Measurements from ENCODE around the gene BMP6. TPM values are rescaled to one million over a fixed set of nuclear protein-coding genes. Genes with fewer than 3 reads are reported as not detected.

The BMP6 gene
- total and polyA plus RNA-seq, 2 of the 4 experiments (the other 2 are of a cell fraction), result 0.18 to 0.19 TPM

- no peaks in the 10 kb centered on the region for H3K36me3 ChIP-seq (ENCODE audit: control insufficient read depth, insufficient read depth, low read length)
- no peak overlapping the region for H4K91ac ChIP-seq (ENCODE audit: insufficient read depth, low read depth, low read length)
- no CpG with 5 or more reads among the region's 11 CpGs for WGBS, 2 experiments (ENCODE audit: extremely low coverage in 2 of 2, insufficient read length in 1 of 2)
- no peak overlapping the region for H3K4me2 ChIP-seq (ENCODE audit: low read depth, low read length)
- TF ChIP-seq NFE2L2 (IDR thresholded peaks at IDR 0.05; ENCODE audit: low read depth, low read length) (no peak), SMC3 (IDR thresholded peaks at IDR 0.05; ENCODE audit: low read depth, low read length) (no peak), MXI1 (IDR thresholded peaks at IDR 0.05; ENCODE audit: borderline replicate concordance, low read depth, low read length) (no peak), CEBPB (IDR thresholded peaks at IDR 0.05; ENCODE audit: low read depth, low read length) (no peak), CHD1 (IDR thresholded peaks at IDR 0.05; ENCODE audit: low read depth, low read length) (no peak), MAFK (IDR thresholded peaks at IDR 0.05; ENCODE audit: low read depth, low read length) (no peak), RFX5 (IDR thresholded peaks at IDR 0.05; ENCODE audit: low read depth, low read length) (no peak), RCOR1 (IDR thresholded peaks at IDR 0.05; ENCODE audit: insufficient replicate concordance, low read length) (no peak), RAD21 (IDR thresholded peaks at IDR 0.05; ENCODE audit: low read length) (no peak)
- TF ChIP-seq, protein P1, sequence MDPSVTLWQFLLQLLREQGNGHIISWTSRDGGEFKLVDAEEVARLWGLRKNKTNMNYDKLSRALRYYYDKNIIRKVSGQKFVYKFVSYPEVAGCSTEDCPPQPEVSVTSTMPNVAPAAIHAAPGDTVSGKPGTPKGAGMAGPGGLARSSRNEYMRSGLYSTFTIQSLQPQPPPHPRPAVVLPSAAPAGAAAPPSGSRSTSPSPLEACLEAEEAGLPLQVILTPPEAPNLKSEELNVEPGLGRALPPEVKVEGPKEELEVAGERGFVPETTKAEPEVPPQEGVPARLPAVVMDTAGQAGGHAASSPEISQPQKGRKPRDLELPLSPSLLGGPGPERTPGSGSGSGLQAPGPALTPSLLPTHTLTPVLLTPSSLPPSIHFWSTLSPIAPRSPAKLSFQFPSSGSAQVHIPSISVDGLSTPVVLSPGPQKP (IDR thresholded peaks at IDR 0.05; ENCODE audit: borderline replicate concordance, low read depth, low read length), result no peak
- H2BK20ac ChIP-seq (ENCODE audit: low read depth, low read length), result no peak overlapping the region
- no peak overlapping the region for H2AK5ac ChIP-seq (ENCODE audit: low read depth, low read length)
- no peaks in the 10 kb centered on the region for H4K20me1 ChIP-seq (ENCODE audit: insufficient read depth, low read length)
- no peak for DNase-seq
- dilution Hi-C loops (cut with HindIII; ENCODE audit: low sequenced_read_pairs, unreplicated experiment), result no loop called here
- H3K18ac ChIP-seq (ENCODE audit: low read depth, low read length), result no peak overlapping the region
- H2BK5ac ChIP-seq (ENCODE audit: low read depth, low read length, poor library complexity, severe bottlenecking), result no peak overlapping the region
- H3K9me3 ChIP-seq (ENCODE audit: control insufficient read depth, insufficient read depth, low read length), result no peaks in the 10 kb centered on the region
- ChIA-PET POLR2A (ENCODE audit: unreplicated experiment) (no interaction called here), CTCF (no interaction called here)
- no peak overlapping the region for H3K4me3 ChIP-seq (ENCODE audit: insufficient read depth, low read depth, low read length)
- H3K23ac ChIP-seq (ENCODE audit: low read depth, low read length), result no peak overlapping the region
- no peak overlapping the region for H4K8ac ChIP-seq (ENCODE audit: low read depth in 2 of 2, low read length in 2 of 2)
- H2AFZ ChIP-seq (replicated peaks; ENCODE audit: low read length, poor library complexity), result no peak overlapping the region
- no peak overlapping the region for H3K14ac ChIP-seq (replicated peaks; ENCODE audit: low read depth, low read length)
- H3K27ac ChIP-seq (ENCODE audit: insufficient read depth, low read length), result no peak overlapping the region
- H2AK9ac ChIP-seq (replicated peaks; ENCODE audit: low read depth, low read length, poor library complexity), result no peak overlapping the region
- no TSS peak for BruUV-seq (replicated peaks)
- H3K9me1 ChIP-seq (ENCODE audit: insufficient read depth, low read length), result no peaks in the 10 kb centered on the region
- no peak overlapping the region for H3K56ac ChIP-seq (ENCODE audit: extremely low read depth, insufficient read depth, low read length)
- intact Hi-C loops (cut with micrococcal nuclease), result no loop called here
- H3K27me3 ChIP-seq (ENCODE audit: control insufficient read depth, insufficient read depth, low read length), result peaks cover 1% of the 10 kb centered on the region
- no peak for ATAC-seq (ENCODE audit: low read depth)
- no peak overlapping the region for H4K5ac ChIP-seq (ENCODE audit: low read depth, low read length)
- no peaks in the 10 kb centered on the region for H3K79me1 ChIP-seq (ENCODE audit: low read depth in 1 of 2, low read length in 2 of 2)
- H3K9ac ChIP-seq (ENCODE audit: low read depth, low read length), result no peak overlapping the region
- no peak overlapping the region for H2BK120ac ChIP-seq (ENCODE audit: low read depth, low read length)
- in situ Hi-C loops (cut with MboI; ENCODE audit: low sequenced_read_pairs), result no loop called here
- H3K4me1 ChIP-seq (ENCODE audit: control insufficient read depth, insufficient read depth, low read length), result peaks cover 2% of the 10 kb centered on the region; the same call in 1 of the 2 replicates
- H2BK15ac ChIP-seq (ENCODE audit: low read depth, low read length), result no peak overlapping the region
- no peak overlapping the region for H3K4ac ChIP-seq (ENCODE audit: low read depth, low read length)
Observed at GRCh38 chr6:7805078-7805849, 79.4 kb downstream of the BMP6 start.
